ENCODE measurements around the gene KHDC4.

KHDC4 gene

DNA sequence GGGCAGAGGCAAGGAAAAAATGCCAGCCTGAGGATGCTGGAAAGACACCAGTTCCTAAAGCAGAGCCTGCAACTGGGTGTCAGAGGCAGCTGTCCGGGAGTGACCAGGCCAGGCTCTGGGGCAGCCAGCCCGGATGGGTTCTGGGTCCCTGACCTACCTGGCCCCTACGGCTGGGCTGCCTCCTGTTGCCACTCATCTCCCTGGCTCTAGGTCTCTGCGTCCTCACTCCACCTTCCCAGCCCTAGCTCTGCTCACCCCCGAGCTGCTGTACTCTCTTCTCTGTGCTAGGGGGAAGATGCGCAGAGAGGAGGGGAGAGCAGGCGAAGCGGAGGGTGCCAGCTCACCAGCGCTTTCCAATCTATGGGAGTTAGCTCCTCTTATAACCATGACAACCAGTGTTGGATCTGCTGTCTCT, 35.2 kb upstream of the KHDC4 start (continued):
- TF ChIP-seq, protein P1, sequence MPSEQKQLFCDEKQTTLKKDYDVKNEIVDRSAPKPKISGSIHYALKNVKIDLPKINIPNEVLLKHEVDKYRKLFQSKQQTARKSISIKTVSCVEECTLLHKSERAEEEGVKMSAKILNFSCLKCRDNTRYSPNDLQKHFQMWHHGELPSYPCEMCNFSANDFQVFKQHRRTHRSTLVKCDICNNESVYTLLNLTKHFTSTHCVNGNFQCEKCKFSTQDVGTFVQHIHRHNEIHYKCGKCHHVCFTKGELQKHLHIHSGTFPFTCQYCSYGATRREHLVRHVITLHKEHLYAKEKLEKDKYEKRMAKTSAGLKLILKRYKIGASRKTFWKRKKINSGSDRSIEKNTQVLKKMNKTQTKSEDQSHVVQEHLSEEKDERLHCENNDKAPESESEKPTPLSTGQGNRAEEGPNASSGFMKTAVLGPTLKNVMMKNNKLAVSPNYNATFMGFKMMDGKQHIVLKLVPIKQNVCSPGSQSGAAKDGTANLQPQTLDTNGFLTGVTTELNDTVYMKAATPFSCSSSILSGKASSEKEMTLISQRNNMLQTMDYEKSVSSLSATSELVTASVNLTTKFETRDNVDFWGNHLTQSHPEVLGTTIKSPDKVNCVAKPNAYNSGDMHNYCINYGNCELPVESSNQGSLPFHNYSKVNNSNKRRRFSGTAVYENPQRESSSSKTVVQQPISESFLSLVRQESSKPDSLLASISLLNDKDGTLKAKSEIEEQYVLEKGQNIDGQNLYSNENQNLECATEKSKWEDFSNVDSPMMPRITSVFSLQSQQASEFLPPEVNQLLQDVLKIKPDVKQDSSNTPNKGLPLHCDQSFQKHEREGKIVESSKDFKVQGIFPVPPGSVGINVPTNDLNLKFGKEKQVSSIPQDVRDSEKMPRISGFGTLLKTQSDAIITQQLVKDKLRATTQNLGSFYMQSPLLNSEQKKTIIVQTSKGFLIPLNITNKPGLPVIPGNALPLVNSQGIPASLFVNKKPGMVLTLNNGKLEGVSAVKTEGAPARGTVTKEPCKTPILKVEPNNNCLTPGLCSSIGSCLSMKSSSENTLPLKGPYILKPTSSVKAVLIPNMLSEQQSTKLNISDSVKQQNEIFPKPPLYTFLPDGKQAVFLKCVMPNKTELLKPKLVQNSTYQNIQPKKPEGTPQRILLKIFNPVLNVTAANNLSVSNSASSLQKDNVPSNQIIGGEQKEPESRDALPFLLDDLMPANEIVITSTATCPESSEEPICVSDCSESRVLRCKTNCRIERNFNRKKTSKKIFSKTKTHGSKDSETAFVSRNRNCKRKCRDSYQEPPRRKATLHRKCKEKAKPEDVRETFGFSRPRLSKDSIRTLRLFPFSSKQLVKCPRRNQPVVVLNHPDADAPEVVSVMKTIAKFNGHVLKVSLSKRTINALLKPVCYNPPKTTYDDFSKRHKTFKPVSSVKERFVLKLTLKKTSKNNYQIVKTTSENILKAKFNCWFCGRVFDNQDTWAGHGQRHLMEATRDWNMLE (tag by site-specific recombination; conservative IDR thresholded peaks at IDR 0.05; ENCODE audit: low read depth) = no peak

DNA sequence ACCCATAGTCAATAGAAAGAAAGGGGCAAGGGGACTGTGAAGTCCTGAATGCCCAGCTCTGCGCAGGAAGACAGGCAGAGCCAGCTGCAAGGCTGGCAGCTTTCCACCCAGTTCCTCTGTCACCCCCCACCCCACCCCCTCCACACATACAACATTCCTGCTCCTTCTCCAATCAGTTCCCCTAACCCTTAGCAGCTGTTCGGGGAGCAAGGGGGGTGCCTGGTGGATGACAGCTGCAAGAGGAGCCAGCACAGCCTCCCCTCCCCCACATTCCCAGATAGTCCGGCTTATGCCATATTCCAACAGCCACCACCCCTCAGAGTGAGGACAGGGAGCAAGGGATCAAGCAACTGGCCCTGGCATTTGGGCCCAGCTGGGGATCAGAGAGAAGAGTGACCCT, 34.5 kb upstream of the KHDC4 start:
- H3K4me1 ChIP-seq (ENCODE audit: control insufficient read depth, insufficient read depth, low read length) = no peaks in the 10 kb centered on the region; the same call in 1 of the 2 replicates
- POLR2A ChIA-PET = interaction anchor here (1.5 to 1.6 kb wide), 2 partner anchors 9 to 28 kb away, joined by 4 to 7 read pairs; partner anchors contain the start of gene RXFP4
- H3K27ac ChIP-seq (ENCODE audit: extremely low read depth, low read depth, low read length) = no peak overlapping the region
- no peak overlapping the region for H3K4me3 ChIP-seq (ENCODE audit: low read depth, low read length)
- no peaks in the 10 kb centered on the region for H3K9me3 ChIP-seq (ENCODE audit: control insufficient read depth, insufficient read depth, low read depth, low read length)
- peaks cover 19 to 63% of the 10 kb centered on the region in 2 experiments for H3K36me3 ChIP-seq (ENCODE audit: control insufficient read depth in 2 of 2, insufficient read depth in 1 of 2, low read length in 2 of 2)
- CTCF ChIA-PET = interaction anchor here (0.6 to 1.5 kb wide), 3 partner anchors 10 to 98 kb away, joined by 3 to 5 read pairs (median 4); partner anchors contain the start of gene ARHGEF2
- TF ChIP-seq, protein P2, sequence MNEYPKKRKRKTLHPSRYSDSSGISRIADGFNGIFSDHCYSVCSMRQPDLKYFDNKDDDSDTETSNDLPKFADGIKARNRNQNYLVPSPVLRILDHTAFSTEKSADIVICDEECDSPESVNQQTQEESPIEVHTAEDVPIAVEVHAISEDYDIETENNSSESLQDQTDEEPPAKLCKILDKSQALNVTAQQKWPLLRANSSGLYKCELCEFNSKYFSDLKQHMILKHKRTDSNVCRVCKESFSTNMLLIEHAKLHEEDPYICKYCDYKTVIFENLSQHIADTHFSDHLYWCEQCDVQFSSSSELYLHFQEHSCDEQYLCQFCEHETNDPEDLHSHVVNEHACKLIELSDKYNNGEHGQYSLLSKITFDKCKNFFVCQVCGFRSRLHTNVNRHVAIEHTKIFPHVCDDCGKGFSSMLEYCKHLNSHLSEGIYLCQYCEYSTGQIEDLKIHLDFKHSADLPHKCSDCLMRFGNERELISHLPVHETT (tag by site-specific recombination; IDR thresholded peaks at IDR 0.05) = no peak
- TF ChIP-seq, protein P3, sequence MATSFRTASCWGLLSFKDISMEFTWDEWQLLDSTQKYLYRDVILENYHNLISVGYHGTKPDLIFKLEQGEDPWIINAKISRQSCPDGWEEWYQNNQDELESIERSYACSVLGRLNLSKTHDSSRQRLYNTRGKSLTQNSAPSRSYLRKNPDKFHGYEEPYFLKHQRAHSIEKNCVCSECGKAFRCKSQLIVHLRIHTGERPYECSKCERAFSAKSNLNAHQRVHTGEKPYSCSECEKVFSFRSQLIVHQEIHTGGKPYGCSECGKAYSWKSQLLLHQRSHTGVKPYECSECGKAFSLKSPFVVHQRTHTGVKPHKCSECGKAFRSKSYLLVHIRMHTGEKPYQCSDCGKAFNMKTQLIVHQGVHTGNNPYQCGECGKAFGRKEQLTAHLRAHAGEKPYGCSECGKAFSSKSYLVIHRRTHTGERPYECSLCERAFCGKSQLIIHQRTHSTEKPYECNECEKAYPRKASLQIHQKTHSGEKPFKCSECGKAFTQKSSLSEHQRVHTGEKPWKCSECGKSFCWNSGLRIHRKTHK (tag by site-specific recombination; IDR thresholded peaks at IDR 0.05) = no peak
- no peak for TF ChIP-seq ZNF335 (tag by site-specific recombination; conservative IDR thresholded peaks at IDR 0.05)
- TF ChIP-seq, protein P4, sequence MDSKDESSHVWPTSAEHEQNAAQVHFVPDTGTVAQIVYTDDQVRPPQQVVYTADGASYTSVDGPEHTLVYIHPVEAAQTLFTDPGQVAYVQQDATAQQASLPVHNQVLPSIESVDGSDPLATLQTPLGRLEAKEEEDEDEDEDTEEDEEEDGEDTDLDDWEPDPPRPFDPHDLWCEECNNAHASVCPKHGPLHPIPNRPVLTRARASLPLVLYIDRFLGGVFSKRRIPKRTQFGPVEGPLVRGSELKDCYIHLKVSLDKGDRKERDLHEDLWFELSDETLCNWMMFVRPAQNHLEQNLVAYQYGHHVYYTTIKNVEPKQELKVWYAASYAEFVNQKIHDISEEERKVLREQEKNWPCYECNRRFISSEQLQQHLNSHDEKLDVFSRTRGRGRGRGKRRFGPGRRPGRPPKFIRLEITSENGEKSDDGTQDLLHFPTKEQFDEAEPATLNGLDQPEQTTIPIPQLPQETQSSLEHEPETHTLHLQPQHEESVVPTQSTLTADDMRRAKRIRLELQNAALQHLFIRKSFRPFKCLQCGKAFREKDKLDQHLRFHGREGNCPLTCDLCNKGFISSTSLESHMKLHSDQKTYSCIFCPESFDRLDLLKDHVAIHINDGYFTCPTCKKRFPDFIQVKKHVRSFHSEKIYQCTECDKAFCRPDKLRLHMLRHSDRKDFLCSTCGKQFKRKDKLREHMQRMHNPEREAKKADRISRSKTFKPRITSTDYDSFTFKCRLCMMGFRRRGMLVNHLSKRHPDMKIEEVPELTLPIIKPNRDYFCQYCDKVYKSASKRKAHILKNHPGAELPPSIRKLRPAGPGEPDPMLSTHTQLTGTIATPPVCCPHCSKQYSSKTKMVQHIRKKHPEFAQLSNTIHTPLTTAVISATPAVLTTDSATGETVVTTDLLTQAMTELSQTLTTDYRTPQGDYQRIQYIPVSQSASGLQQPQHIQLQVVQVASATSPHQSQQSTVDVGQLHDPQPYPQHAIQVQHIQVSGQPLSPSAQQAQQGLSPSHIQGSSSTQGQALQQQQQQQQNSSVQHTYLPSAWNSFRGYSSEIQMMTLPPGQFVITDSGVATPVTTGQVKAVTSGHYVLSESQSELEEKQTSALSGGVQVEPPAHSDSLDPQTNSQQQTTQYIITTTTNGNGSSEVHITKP (tag by site-specific recombination; IDR thresholded peaks at IDR 0.05) = no peak
- TF ChIP-seq, protein P5, sequence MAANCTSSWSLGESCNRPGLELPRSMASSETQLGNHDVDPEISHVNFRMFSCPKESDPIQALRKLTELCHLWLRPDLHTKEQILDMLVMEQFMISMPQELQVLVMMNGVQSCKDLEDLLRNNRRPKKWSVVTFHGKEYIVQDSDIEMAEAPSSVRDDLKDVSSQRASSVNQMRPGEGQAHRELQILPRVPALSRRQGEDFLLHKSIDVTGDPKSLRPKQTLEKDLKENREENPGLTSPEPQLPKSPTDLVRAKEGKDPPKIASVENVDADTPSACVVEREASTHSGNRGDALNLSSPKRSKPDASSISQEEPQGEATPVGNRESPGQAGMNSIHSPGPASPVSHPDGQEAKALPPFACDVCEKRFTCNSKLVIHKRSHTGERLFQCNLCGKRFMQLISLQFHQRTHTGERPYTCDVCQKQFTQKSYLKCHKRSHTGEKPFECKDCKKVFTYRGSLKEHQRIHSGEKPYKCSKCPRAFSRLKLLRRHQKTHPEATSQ (tag by site-specific recombination; IDR thresholded peaks at IDR 0.05) = no peak
- no peak for TF ChIP-seq ZNF791 (tag by site-specific recombination; IDR thresholded peaks at IDR 0.05)
- TF ChIP-seq ZNF664 (tag by site-specific recombination; IDR thresholded peaks at IDR 0.05) = no peak
- TF ChIP-seq HOXA7 (CRISPR knock-in tag; IDR thresholded peaks at IDR 0.05; ENCODE audit: borderline replicate concordance) = no peak
- TF ChIP-seq ZNF629 (tag by site-specific recombination; IDR thresholded peaks at IDR 0.05) = no peak
- TF ChIP-seq ZNF324 (tag by site-specific recombination; IDR thresholded peaks at IDR 0.05) = no peak
- TF ChIP-seq, protein P6, sequence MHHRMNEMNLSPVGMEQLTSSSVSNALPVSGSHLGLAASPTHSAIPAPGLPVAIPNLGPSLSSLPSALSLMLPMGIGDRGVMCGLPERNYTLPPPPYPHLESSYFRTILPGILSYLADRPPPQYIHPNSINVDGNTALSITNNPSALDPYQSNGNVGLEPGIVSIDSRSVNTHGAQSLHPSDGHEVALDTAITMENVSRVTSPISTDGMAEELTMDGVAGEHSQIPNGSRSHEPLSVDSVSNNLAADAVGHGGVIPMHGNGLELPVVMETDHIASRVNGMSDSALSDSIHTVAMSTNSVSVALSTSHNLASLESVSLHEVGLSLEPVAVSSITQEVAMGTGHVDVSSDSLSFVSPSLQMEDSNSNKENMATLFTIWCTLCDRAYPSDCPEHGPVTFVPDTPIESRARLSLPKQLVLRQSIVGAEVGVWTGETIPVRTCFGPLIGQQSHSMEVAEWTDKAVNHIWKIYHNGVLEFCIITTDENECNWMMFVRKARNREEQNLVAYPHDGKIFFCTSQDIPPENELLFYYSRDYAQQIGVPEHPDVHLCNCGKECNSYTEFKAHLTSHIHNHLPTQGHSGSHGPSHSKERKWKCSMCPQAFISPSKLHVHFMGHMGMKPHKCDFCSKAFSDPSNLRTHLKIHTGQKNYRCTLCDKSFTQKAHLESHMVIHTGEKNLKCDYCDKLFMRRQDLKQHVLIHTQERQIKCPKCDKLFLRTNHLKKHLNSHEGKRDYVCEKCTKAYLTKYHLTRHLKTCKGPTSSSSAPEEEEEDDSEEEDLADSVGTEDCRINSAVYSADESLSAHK (tag by site-specific recombination; IDR thresholded peaks at IDR 0.05) = no peak
- TF ChIP-seq, protein P7, sequence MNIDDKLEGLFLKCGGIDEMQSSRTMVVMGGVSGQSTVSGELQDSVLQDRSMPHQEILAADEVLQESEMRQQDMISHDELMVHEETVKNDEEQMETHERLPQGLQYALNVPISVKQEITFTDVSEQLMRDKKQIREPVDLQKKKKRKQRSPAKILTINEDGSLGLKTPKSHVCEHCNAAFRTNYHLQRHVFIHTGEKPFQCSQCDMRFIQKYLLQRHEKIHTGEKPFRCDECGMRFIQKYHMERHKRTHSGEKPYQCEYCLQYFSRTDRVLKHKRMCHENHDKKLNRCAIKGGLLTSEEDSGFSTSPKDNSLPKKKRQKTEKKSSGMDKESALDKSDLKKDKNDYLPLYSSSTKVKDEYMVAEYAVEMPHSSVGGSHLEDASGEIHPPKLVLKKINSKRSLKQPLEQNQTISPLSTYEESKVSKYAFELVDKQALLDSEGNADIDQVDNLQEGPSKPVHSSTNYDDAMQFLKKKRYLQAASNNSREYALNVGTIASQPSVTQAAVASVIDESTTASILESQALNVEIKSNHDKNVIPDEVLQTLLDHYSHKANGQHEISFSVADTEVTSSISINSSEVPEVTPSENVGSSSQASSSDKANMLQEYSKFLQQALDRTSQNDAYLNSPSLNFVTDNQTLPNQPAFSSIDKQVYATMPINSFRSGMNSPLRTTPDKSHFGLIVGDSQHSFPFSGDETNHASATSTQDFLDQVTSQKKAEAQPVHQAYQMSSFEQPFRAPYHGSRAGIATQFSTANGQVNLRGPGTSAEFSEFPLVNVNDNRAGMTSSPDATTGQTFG (tag by site-specific recombination; IDR thresholded peaks at IDR 0.05; ENCODE audit: borderline replicate concordance) = no peak

Data from HEK293 (cell line).